NCI-H345 treated with DMSO at 0.1 percent for 48 hours (cell line): ENCODE data around the gene ARHGDIA.
A peak's percentile ranks its signal among the peaks of the same experiment; 100 is the strongest.

Experiments used
- DNase-seq: peaks from one replicate; lab custom pipeline; 2025; ENCODE audit not compliant: unreplicated experiment; lab: John Stamatoyannopoulos, UW

The ARHGDIA gene

GRCh38 chr17:81888988-81889595, 18.0 kb upstream of the ARHGDIA start:
- DNase-seq, result no peak

- no peak for DNase-seq
Measured at GRCh38 chr17:81888105-81888987, 17.2 kb upstream of the ARHGDIA start.

- DNase-seq, result no peak
Measured at GRCh38 chr17:81885869-81886548, 14.9 kb upstream of the ARHGDIA start.

GRCh38 chr17:81885454-81885853, 14.3 kb upstream of the ARHGDIA start:
- no peak for DNase-seq

- no peak for DNase-seq
Measured at GRCh38 chr17:81884968-81885367, 13.8 kb upstream of the ARHGDIA start.

GRCh38 chr17:81884520-81884919, 13.4 kb upstream of the ARHGDIA start:
- no peak for DNase-seq

- no peak for DNase-seq
Measured at GRCh38 chr17:81879121-81879520, 8.0 kb upstream of the ARHGDIA start.

- DNase-seq, result no peak
Measured at GRCh38 chr17:81878294-81878693, 7.2 kb upstream of the ARHGDIA start.

- no peak for DNase-seq
Measured at GRCh38 chr17:81877569-81877968, 6.4 kb upstream of the ARHGDIA start.

GRCh38 chr17:81871387-81872230, 472 bp upstream of the ARHGDIA start:
- peak; percentile 92 for DNase-seq

- DNase-seq, result no peak
Measured at GRCh38 chr17:81870131-81870980, 781 bp downstream of the ARHGDIA start.

GRCh38 chr17:81869221-81870130, 1.7 kb downstream of the ARHGDIA start:
- DNase-seq, result no peak

GRCh38 chr17:81868674-81869220, 2.4 kb downstream of the ARHGDIA start:
- no peak for DNase-seq

- no peak for DNase-seq
Measured at GRCh38 chr17:81867991-81868673, 3.0 kb downstream of the ARHGDIA start.

- no peak for DNase-seq
Measured at GRCh38 chr17:81867170-81867990, 3.8 kb downstream of the ARHGDIA start.

- DNase-seq, result no peak
Measured at GRCh38 chr17:81866440-81867169, 4.5 kb downstream of the ARHGDIA start.
